ENCODE measurements around the gene PCSK9. TPM values are rescaled to one million over a fixed set of nuclear protein-coding genes. Genes with fewer than 3 reads are reported as not detected.

PCSK9 gene
- total and polyA plus RNA-seq, 9 of the 15 experiments (the other 6 are each of a cell fraction or from before 2014, with no cell fraction given), result 3.2 to 58.6 (median 24.7) TPM

GRCh38 chr1:55007625-55008024 lies 31.7 kb upstream of the PCSK9 start:
- Histone ChIP-seq H3K9ac (ENCODE audit: insufficient read depth in 1 of 2, low read depth in 2 of 2, low read length in 2 of 2) (no peak overlapping the region), H3K4me3 (no peak overlapping the region), H3K27me3 (ENCODE audit: control insufficient read depth in 2 of 2, insufficient read depth in 2 of 2, low read length in 2 of 2) (peaks cover 5 to 25% of the 10 kb centered on the region in 2 experiments; a peak in 3 of 5 replicates), H3K27ac (ENCODE audit: extremely low read depth, low read depth, low read length) (no peak overlapping the region), H3K36me3 (ENCODE audit: control insufficient read depth, insufficient read depth, low read length) (no peaks in the 10 kb centered on the region), H2AFZ (ENCODE audit: low read depth, low read length) (no peak overlapping the region), H3K9me1 (ENCODE audit: control insufficient read depth, insufficient read depth, low read length) (no peaks in the 10 kb centered on the region), H3K4me2 (ENCODE audit: insufficient read depth, low read length) (no peak overlapping the region), H3K4me1 (replicated peaks in 1 of 2; ENCODE audit: control insufficient read depth in 2 of 2, insufficient read depth in 2 of 2, low read length in 2 of 2) (no peaks in the 10 kb centered on the region), H3K79me2 (ENCODE audit: control insufficient read depth, insufficient read depth, low read length) (no peaks in the 10 kb centered on the region), H3K9me3 (replicated peaks; ENCODE audit: control insufficient read depth, insufficient read depth, low read depth, low read length) (no peaks in the 10 kb centered on the region), H4K20me1 (replicated peaks; ENCODE audit: control insufficient read depth, insufficient read depth, low read length) (no peaks in the 10 kb centered on the region)
- WGBS (ENCODE audit: insufficient coverage, low coverage, missing lambda C conversion rate), result 9% methylated on average over 3 of the region's 3 CpGs
- no peak for TF ChIP-seq HCFC1 (IDR thresholded peaks at IDR 0.05; ENCODE audit: low read depth, low read length)
- no peak for TF ChIP-seq NFE2L1 (tag; IDR thresholded peaks at IDR 0.05; ENCODE audit: borderline replicate concordance, low read depth)
- TF ChIP-seq FOXA1 (IDR thresholded peaks at IDR 0.05; ENCODE audit: borderline replicate concordance), result no peak
- TF ChIP-seq ZNF717 (CRISPR knock-in tag; IDR thresholded peaks at IDR 0.05), result no peak
- TF ChIP-seq NCOA1 (IDR thresholded peaks at IDR 0.05; ENCODE audit: low read depth), result no peak
- no peak for TF ChIP-seq ZNF785 (CRISPR knock-in tag; IDR thresholded peaks at IDR 0.05)
- no peak for TF ChIP-seq ZNF449 (CRISPR knock-in tag; IDR thresholded peaks at IDR 0.05)
- no peak for TF ChIP-seq ZNF79 (CRISPR knock-in tag; IDR thresholded peaks at IDR 0.05; ENCODE audit: low read depth)
- TF ChIP-seq MECOM (CRISPR knock-in tag; IDR thresholded peaks at IDR 0.05), result no peak
- TF ChIP-seq MAFF (IDR thresholded peaks at IDR 0.05; ENCODE audit: low read length), result no peak
- TF ChIP-seq PHB (CRISPR knock-in tag; IDR thresholded peaks at IDR 0.05), result no peak
- TF ChIP-seq ZMIZ1 (IDR thresholded peaks at IDR 0.05; ENCODE audit: low read depth in 2 of 2, low read length in 2 of 2), result no peak
- no peak for TF ChIP-seq KLF13 (tag; IDR thresholded peaks at IDR 0.05; ENCODE audit: borderline replicate concordance, low read depth)
- no peak for TF ChIP-seq SMARCB1 (IDR thresholded peaks at IDR 0.05; ENCODE audit: insufficient read length, low read depth)
- no peak for TF ChIP-seq KAT8 (IDR thresholded peaks at IDR 0.05; ENCODE audit: low read depth)
- no peak for TF ChIP-seq SFPQ (IDR thresholded peaks at IDR 0.05; ENCODE audit: low read depth, low read length)
- FAIRE-seq (no peak), ATAC-seq (no peak), DNase-seq (ENCODE audit: extremely low read depth in 1 of 4, low spot score in 3 of 4) (no peak)
- ChIA-PET CTCF (ENCODE audit: low intra/inter-chr PET ratio) (no interaction called here), POLR2A (interaction anchor here (0.7 to 1.3 kb wide), 2 partner anchors 8 to 1234 kb away, joined by 3 read pairs; no protein-coding TSS in a partner anchor)
- intact Hi-C loops (cut with micrococcal nuclease) (no loop called here), in situ Hi-C loops (cut with MboI) (no loop called here)
- BruUV-seq (replicated peaks), result no TSS peak
